ENCODE results near the gene BMP5. TPM values are rescaled to one million over a fixed set of nuclear protein-coding genes. Genes with fewer than 3 reads are reported as not detected.

The BMP5 gene
- polyA plus RNA-seq, 3 donors, result not detected

- Histone ChIP-seq H3K79me2 (ENCODE audit: insufficient read depth, low read length) (no peaks in the 10 kb centered on the region), H3K4me1 (ENCODE audit: control insufficient read depth in 1 of 2, insufficient read depth in 2 of 2, low read length in 2 of 2) (no peaks in the 10 kb centered on the region), H3K4me3 (replicated peaks in 1 of 3; ENCODE audit: low read depth in 2 of 3, low read length in 3 of 3) (no peak overlapping the region), H3K4me2 (replicated peaks; ENCODE audit: extremely low read depth, low read length, poor library complexity, severe bottlenecking) (no peak overlapping the region), H3K9me3 (replicated peaks in 1 of 2; ENCODE audit: control insufficient read depth in 1 of 2, insufficient read depth in 1 of 2, low read length in 2 of 2) (no peaks in the 10 kb centered on the region), H3K27ac (ENCODE audit: low read depth in 1 of 2, low read length in 2 of 2) (no peak overlapping the region), H4K20me1 (ENCODE audit: insufficient read depth, low read length) (no peaks in the 10 kb centered on the region), H3K9ac (ENCODE audit: insufficient read depth, low read length, poor library complexity, severe bottlenecking) (no peak overlapping the region), H2AFZ (ENCODE audit: insufficient read depth, low read depth, low read length, poor library complexity, severe bottlenecking) (no peak overlapping the region), H3K36me3 (replicated peaks in 1 of 2; ENCODE audit: control insufficient read depth in 1 of 2, insufficient read depth in 2 of 2, low read length in 2 of 2) (no peaks in the 10 kb centered on the region), H3K27me3 (ENCODE audit: control insufficient read depth in 2 of 2, insufficient read depth in 2 of 2, low read length in 2 of 2) (no peaks in the 10 kb centered on the region)
- Mint-ChIP-seq H3K27ac (no peak overlapping the region), H3K4me1 (no peaks in the 10 kb centered on the region), H3K36me3 (no peaks in the 10 kb centered on the region), H3K27me3 (ENCODE audit: low read depth in 3 of 3) (no peaks in the 10 kb centered on the region), H3K4me3 (no peak overlapping the region), H3K9me3 (peaks cover 0 to 2% (median 0%) of the 10 kb centered on the region in 7 donors)
- WGBS (ENCODE audit: insufficient coverage), result no CpG with 5 or more reads among the region's 1 CpG
- no peak for TF ChIP-seq CTCF (IDR thresholded peaks at IDR 0.05)
- intact Hi-C loops (cut with micrococcal nuclease), result no loop called here
- no peak for DNase-seq
Measured at GRCh38 chr6:55759536-55759935, 115.9 kb downstream of the BMP5 start.

GRCh38 chr6:55758156-55758937 is 117.0 kb downstream of the BMP5 start:
- intact Hi-C loops (cut with micrococcal nuclease), result no loop called here
- Mint-ChIP-seq H3K27me3 (ENCODE audit: low read depth in 3 of 3) (no peaks in the 10 kb centered on the region), H3K4me1 (no peaks in the 10 kb centered on the region), H3K27ac (no peak overlapping the region), H3K36me3 (no peaks in the 10 kb centered on the region), H3K4me3 (no peak overlapping the region), H3K9me3 (peaks cover 0 to 2% (median 0%) of the 10 kb centered on the region in 7 donors)
- Histone ChIP-seq H3K27ac (ENCODE audit: low read depth in 1 of 2, low read length in 2 of 2) (no peak overlapping the region), H3K4me1 (ENCODE audit: control insufficient read depth in 1 of 2, insufficient read depth in 2 of 2, low read length in 2 of 2) (no peaks in the 10 kb centered on the region), H4K20me1 (ENCODE audit: insufficient read depth, low read length) (no peaks in the 10 kb centered on the region), H3K9me3 (replicated peaks in 1 of 2; ENCODE audit: control insufficient read depth in 1 of 2, insufficient read depth in 1 of 2, low read length in 2 of 2) (no peaks in the 10 kb centered on the region), H3K79me2 (ENCODE audit: insufficient read depth, low read length) (no peaks in the 10 kb centered on the region), H3K36me3 (replicated peaks in 1 of 2; ENCODE audit: control insufficient read depth in 1 of 2, insufficient read depth in 2 of 2, low read length in 2 of 2) (no peaks in the 10 kb centered on the region), H2AFZ (ENCODE audit: insufficient read depth, low read depth, low read length, poor library complexity, severe bottlenecking) (no peak overlapping the region), H3K4me3 (replicated peaks in 1 of 3; ENCODE audit: low read depth in 2 of 3, low read length in 3 of 3) (no peak overlapping the region), H3K9ac (ENCODE audit: insufficient read depth, low read length, poor library complexity, severe bottlenecking) (no peak overlapping the region), H3K4me2 (replicated peaks; ENCODE audit: extremely low read depth, low read length, poor library complexity, severe bottlenecking) (no peak overlapping the region), H3K27me3 (ENCODE audit: control insufficient read depth in 2 of 2, insufficient read depth in 2 of 2, low read length in 2 of 2) (no peaks in the 10 kb centered on the region)
- WGBS (ENCODE audit: insufficient coverage), result no CpG with 5 or more reads among the region's 3 CpGs
- DNase-seq, result no peak
- TF ChIP-seq CTCF (IDR thresholded peaks at IDR 0.05), result no peak

Data from CD14-positive monocyte (primary cell).